Astrocyte of the hippocampus (primary cell): Measurements from ENCODE around the gene MYLK3.
A peak's percentile ranks its signal among the peaks of the same experiment; 100 is the strongest.

Experiments used
- DNase-seq: peaks from one replicate; pipeline ENCODE4 v3.0.0; 2011; ENCODE audit warnings: low read depth, low spot score

The MYLK3 gene

GRCh38 chr16:46759309-46759708 lies 11.2 kb upstream of the MYLK3 start:
- no peak for DNase-seq

GRCh38 chr16:46757339-46758050 lies 9.4 kb upstream of the MYLK3 start:
- peak; percentile 45 for DNase-seq

DNA sequence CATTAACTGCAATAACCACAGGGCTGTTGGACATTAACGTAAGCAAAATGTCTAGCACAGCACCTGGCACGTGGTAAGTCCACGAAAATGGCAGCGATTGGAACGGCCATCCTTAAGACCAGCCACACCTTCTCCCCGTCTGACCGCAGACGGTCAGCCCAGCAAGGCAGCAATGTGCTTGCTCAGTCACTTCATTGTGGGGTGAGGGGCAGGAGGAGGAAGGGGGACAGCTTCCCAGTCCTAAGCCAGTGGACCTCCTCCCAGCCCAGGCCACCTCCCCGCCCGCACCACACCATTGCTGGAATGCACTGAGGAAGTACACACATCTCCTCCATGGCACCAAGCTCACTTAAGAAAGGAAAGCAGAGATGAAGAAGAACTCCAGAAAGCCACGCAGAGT lies 8.6 kb upstream of the MYLK3 start:
- DNase-seq, result no peak

- no peak for DNase-seq
Measured at GRCh38 chr16:46753015-46753414, 4.9 kb upstream of the MYLK3 start.

DNA sequence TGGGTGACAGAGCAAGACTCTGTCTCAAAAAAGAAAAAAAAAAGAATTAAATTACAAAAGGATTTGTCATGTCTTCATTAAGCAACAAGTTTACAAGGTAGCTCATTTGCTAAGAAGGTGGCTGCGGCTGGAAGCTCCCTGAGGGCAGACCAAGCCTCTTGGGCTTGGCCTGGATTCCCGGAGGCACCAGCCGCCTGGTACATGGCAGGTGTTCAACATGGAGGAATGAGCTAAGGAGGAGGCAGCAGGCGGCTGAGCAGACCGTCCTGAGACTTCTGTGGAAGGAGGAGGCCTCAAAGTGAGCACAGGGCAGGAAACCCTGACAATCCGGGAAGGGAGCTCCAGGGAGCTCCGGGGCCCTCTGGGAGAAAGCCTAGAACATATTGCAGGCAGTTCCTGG lies 3.2 kb upstream of the MYLK3 start:
- no peak for DNase-seq

GRCh38 chr16:46748775-46749705 lies 896 bp upstream of the MYLK3 start:
- no peak for DNase-seq

GRCh38 chr16:46746821-46747776 lies 1.0 kb downstream of the MYLK3 start:
- no peak for DNase-seq

GRCh38 chr16:46745617-46746016 lies 2.5 kb downstream of the MYLK3 start:
- DNase-seq, result no peak

DNA sequence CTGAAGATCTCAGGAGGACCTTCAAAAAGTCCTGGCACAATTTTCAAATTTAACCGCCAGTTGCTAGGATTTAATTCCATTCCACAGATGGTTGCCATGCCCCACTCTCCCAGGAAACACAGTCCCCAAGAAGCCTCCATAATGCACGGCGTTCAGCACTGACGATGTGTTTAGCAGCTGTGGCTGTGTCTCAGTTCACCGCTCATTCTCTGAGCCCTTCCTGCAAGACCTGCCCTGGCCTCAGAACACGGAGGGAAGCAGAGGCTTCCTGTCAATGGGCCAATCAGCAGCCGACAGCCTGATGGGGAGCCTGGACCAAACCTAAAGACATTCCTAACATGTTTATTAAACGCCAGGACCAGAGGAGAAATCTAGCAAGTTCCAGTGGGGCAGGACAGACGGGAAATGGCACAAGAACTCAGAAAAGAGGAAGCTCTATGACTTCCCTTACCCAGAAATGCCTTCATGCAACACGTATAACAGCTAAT lies 4.9 kb downstream of the MYLK3 start:
- DNase-seq, result peak; percentile 33

DNA sequence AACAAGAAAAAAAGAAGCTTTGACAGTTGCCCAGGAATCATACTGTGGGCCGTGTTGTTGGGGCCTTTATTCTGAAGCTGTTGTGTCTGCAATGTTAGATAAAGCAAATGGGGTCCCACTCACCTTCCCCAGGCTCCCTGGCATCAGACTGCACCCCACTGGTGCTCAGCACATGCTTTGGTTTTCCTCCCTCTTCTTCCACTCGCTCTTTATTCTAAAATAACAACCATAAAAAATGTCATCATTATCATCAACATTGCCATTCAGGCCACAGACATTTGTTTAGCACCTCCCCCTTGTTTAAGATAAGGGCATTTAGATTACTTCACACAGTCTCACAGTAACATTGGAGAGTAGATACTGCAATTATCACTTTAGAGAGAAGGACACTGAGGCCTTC lies 8.2 kb downstream of the MYLK3 start:
- no peak for DNase-seq

DNA sequence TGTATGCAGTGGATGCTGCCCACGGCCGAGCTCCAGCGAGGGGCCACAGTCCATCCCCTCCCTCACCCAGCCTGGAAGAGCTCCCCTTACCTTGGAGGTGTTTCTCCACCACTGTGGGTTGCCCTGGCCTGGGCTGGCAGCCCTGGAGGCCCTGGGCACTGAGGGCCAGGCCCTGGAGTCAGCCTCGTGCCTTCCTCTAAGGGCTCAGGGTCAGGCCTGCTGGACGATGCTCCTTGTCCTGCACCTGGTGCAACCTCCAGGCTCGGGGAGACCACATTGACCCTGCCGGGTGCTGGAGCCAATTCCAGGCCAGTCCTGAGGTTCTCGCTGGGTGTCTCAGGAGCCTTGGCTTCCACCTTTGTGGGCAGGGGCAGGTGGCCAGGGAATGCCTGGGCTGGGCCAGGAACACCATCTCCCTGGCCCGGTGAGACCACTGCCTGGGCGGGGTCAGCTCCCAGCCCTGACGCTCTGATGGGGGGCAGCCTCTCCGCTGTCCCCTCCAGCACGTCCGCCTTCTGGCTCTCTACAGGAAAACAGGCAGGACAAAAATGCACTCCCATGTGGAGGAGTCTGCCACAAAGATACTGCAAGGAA lies 10.4 kb downstream of the MYLK3 start:
- DNase-seq, result no peak

- DNase-seq, result no peak
Measured at GRCh38 chr16:46736695-46737094, 11.4 kb downstream of the MYLK3 start.

- no peak for DNase-seq
Measured at GRCh38 chr16:46733319-46733830, 14.8 kb downstream of the MYLK3 start.

- no peak for DNase-seq
Measured at GRCh38 chr16:46732561-46732960, 15.6 kb downstream of the MYLK3 start.

GRCh38 chr16:46731691-46732555 lies 16.2 kb downstream of the MYLK3 start:
- DNase-seq, result no peak

DNA sequence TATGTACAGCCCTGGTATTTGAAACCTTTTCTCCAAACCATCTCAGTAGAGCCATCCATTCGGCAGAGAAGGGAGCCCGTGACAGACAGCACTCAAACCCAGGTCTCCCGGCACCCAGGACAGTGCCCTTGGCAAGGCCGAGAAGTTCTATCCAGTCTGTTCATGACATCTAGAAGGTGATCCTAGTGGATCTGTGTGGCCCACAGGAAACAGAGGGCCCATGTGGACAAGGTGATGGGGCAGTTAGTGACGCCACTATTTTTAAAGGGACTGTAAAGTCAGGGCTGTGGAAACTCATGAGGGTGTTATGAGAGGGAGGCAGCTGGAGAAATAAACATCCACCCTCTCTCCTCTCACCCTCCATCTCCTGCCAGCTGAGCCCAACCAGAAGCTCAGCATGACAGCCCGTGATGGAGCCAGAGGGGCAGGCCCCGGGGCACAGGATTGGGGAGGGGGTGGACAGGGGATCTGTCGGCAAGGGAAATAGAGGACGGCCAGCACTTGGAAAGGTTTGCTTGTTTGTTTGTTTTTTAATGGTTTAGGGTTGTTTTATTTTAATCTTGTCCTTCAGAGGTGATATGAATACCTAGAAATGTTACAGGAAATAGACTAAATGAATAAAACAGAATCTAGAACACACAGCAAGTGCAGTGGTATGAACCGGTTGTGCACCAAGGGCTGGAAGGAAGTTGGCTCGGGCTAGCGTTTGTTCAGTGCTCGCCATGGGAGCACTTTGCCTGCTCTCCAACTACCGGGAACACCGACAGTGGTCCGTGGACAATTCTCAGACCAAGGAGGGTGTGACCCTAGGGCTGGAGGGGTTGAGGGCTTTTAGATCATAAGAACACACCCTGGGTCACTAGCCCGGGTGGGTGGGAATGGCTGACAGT lies 17.1 kb downstream of the MYLK3 start:
- no peak for DNase-seq

DNA sequence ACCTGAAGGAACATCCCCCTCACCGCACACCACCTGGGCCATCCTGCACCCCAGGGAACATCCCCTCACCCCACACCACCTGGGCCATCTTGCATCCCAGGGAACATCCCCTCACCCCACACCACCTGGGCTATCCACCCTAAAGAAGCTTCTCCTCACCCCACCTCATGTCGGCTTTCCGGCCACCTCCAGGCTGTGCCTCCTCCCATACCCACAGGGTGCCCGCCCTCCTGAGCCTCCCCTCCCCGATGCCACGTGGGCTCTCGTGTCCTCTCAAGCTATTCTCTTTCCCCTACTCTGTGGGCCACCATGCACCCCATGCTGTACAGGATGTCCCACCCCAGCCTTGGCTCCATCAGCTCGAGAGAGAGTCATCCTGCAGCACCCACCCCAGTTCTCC lies 18.0 kb downstream of the MYLK3 start:
- no peak for DNase-seq

- no peak for DNase-seq
Measured at GRCh38 chr16:46729326-46729995, 18.7 kb downstream of the MYLK3 start.
